SH-SY5Y (cell line): ENCODE measurements around the gene ZBTB16.

Experiments
- GATA2 ChIP-seq: IDR thresholded peaks from 2 replicates; pipeline ENCODE4 v1.6.1; 2011; ENCODE audit warnings: mild to moderate bottlenecking, low read depth, low read length
- GATA3 ChIP-seq: IDR thresholded peaks from 2 replicates; pipeline ENCODE4 v1.6.1; 2011; ENCODE audit warnings: low read depth, mild to moderate bottlenecking, low read length, moderate library complexity

The ZBTB16 gene

DNA sequence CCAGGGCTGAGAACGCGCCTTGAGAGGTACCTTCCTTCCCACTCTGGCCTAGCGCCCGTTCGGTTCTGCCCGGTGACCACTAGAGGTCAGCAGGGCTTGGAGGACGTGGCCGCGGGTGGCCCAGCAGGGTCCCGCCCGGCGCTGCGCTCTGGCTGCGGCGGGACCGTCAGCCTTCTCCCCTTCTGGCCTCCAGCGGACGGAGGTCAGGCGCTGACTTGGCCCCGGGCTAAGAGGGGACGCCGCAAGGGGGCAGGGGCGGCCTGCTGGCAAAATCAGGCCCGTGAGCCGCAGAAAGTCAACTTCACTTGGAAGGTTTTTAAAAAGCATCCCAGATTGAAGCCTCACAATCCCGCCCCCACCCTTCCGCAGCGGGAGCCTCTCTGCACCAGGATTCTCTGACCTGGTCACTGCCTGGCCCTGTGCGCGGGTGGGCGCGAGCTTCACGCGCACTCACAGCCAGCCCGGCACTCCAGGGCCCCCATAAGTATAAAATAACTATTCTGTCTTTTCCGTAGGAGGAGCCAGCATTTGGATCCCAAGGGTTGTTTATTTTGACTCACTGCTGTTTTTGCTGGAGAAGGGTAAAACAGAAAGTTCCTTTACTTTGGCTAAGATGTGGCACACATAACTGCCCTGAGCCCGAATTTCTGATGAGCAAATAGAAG is 23.2 kb upstream of the ZBTB16 start:
- TF ChIP-seq GATA2 (no peak), GATA3 (no peak)

DNA sequence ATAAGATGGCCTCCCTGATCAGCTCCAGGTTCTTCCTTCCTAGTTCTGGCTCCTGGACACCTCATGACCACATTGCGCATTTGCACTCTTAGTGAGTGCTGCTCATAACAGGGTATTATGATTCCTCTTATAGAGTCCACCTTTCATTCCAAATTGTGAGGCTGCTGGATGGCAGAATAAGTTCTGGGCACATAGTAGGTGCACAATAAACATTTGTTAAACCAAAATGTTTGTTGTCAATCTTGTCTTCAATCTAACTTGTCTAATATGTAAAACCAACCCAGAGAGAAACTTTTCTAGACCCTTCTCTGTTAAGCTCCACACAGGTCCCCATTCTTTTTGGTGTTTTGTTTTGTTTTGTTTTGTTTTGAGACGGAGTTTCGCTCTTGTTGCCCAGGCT is 22.6 kb upstream of the ZBTB16 start:
- TF ChIP-seq GATA3 (no peak), GATA2 (no peak)

DNA sequence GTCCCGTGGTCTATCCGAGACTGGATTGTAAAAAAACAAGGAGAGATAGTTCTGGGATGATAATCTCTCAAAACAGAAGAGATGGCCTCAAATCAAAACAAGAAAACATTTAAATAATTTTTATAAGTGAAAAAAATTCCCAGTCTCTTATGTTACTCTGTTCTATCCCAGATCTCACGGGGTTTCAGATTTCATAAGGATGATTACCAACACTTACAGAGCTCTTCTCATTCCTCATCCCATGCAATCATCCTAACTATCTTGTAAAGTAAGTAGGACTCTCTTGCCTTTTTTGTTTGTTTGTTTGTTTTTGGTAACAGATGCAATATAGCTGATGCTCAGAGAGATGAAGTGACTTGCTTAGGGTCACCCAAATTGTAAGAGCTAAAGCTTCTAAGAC is 20.0 kb upstream of the ZBTB16 start:
- TF ChIP-seq GATA2 (no peak), GATA3 (no peak)

GRCh38 chr11:114040706-114041211 is 18.8 kb upstream of the ZBTB16 start:
- no peak for TF ChIP-seq GATA3
- no peak for TF ChIP-seq GATA2

GRCh38 chr11:114042234-114042633 is 17.3 kb upstream of the ZBTB16 start:
- TF ChIP-seq GATA3 (no peak), GATA2 (no peak)

GRCh38 chr11:114044042-114044871 is 15.3 kb upstream of the ZBTB16 start:
- TF ChIP-seq GATA2 (no peak), GATA3 (no peak)

- TF ChIP-seq GATA3 = no peak
- no peak for TF ChIP-seq GATA2
These were observed 12.2 kb upstream of the ZBTB16 start for GRCh38 chr11:114047327-114047726.

GRCh38 chr11:114049050-114049449 is 10.5 kb upstream of the ZBTB16 start:
- no peak for TF ChIP-seq GATA3
- TF ChIP-seq GATA2 = no peak

DNA sequence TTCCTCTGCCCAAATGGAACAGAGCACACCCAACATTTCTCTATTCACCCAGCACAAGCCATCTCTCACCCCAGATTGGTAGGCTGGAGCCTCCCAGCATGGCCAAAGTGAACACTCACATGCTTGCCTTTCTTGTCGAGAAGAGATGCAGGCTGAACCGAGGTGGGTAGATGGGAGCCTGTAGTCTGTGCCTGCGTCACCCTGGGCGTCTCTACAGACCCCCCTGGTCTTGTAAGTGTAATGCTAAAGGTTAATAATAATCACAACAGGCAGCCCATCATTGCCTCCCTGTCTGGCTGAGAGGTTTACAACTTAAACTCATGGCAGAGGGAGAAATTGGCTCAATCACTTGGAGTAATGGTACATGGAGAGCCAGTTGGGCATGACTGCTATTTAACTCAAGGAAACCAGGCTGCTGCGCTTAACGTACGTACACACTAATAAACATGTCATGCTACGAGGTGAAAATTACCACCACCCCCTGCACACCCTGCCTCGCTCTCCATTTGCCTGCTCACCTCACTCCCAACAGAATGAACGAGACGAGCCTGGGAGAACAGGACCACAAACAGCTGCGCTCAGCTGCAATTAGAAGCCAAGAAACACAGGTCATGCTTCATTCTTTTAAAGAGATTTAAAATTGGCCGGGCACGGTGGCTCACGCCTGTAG is 9.1 kb upstream of the ZBTB16 start:
- TF ChIP-seq GATA3 (no peak), GATA2 (no peak)

- TF ChIP-seq GATA3 (no peak), GATA2 (no peak)
These were observed 8.0 kb upstream of the ZBTB16 start for GRCh38 chr11:114051558-114051957.

- no peak for TF ChIP-seq GATA2
- no peak for TF ChIP-seq GATA3
These were observed 7.4 kb upstream of the ZBTB16 start for GRCh38 chr11:114052160-114052559.

DNA sequence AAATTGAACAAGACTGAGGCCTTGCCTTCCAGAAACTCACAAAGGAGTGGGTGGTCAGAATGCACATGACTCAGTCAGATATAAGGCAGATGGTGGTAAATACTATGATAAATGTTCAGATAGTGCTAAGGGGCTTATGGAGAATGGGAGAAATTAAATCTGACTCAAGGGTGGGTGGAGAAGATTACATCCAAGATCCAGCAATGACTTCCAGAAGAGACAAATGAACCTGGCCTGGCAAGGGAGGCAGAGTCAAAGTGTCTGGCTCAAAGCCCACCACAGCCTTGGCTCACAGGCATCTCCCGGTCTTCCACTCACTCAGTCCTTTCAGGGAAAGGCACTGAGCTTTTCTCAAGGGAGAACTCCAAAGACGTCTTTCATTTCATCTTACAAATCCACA is 6.1 kb upstream of the ZBTB16 start:
- TF ChIP-seq GATA3 (no peak), GATA2 (no peak)

GRCh38 chr11:114054806-114055205 is 4.7 kb upstream of the ZBTB16 start:
- peak; percentile 33; the same call in 1 of the 2 replicates for TF ChIP-seq GATA2
- 0 out of 2 replicates have a peak, but pooled peaks have one; percentile 40 for TF ChIP-seq GATA3

- TF ChIP-seq GATA2 (no peak), GATA3 (no peak)
These were observed 3.1 kb upstream of the ZBTB16 start for GRCh38 chr11:114056409-114056808.

GRCh38 chr11:114057147-114057546 is 2.4 kb upstream of the ZBTB16 start:
- TF ChIP-seq GATA2 (peak; percentile 39; the same call in 1 of the 2 replicates), GATA3 (no peak)
